Liver (tissue), 3 donors: Measurements from ENCODE around the gene ST7.

ENCODE experiments used
- CTCF ChIP-seq: fragments of 150-350 bp; IDR thresholded peaks from 2 replicates; pipeline ENCODE4 v1.5.1; 2017; ENCODE audit warnings: improper control_type of control experiment, low read depth, low read length; ENCODE audit not compliant: missing input control
- MAX ChIP-seq: IDR thresholded peaks from 2 replicates; pipeline ENCODE4 v1.6.1; 2016; ENCODE audit warnings: antibody characterized with exemption
- RXRA ChIP-seq, 2 donors: IDR thresholded peaks; 2 replicates each; pipeline ENCODE4 v1.6.1; 2017 to 2018; ENCODE audit warnings: antibody characterized with exemption in 2 of 2, mild to moderate bottlenecking in 1 of 2
- donor health status: healthy.
- donor health status: healthy.

GRCh38 chr7:117146511-117146910 lies 193.2 kb downstream of the ST7 start:
- no peak for TF ChIP-seq CTCF
- TF ChIP-seq RXRA (IDR thresholded peaks at IDR 0.05), result no peak
- TF ChIP-seq MAX, result no peak
